CD14-positive monocyte (primary cell): ENCODE data around the gene TOR1B. TPM values are rescaled to one million over a fixed set of nuclear protein-coding genes. Genes with fewer than 3 reads are reported as not detected.

Source experiments
- DNase-seq, 3 donors: peaks; one replicate each; pipeline ENCODE4 v3.0.0-alpha.2; 2011 to 2022
- H2AFZ ChIP-seq: 2 replicates; pipeline ENCODE4 v1.6.0; 2012; ENCODE audit warnings: mild to moderate bottlenecking, low read depth, low read length, inconsistent platforms; ENCODE audit not compliant: insufficient read depth, poor library complexity, severe bottlenecking
- H3K27ac ChIP-seq, 2 donors: 1 replicate in 1 of 2; 2 replicates in 1 of 2; pipeline ENCODE4 v1.5.1; 2012 to 2013; ENCODE audit warnings: low read length in 2 of 2, control low read depth in 1 of 2, inconsistent platforms in 1 of 2, low read depth in 1 of 2, mild to moderate bottlenecking in 1 of 2
- H3K27me3 ChIP-seq, 2 donors: one replicate each; pipeline versions ENCODE4 v1.6.0 to v1.6.1; 2011 to 2013; ENCODE audit warnings: low read length in 2 of 2; ENCODE audit not compliant: control insufficient read depth in 2 of 2, insufficient read depth in 2 of 2
- H3K36me3 ChIP-seq, 2 donors: replicated peaks in 1 of 2; 1 replicate in 1 of 2; 2 replicates in 1 of 2; pipeline versions ENCODE4 v1.5.1 to v1.6.1; 2012 to 2013; ENCODE audit warnings: low read length in 2 of 2, control low read depth in 1 of 2, inconsistent platforms in 1 of 2, mild to moderate bottlenecking in 1 of 2; ENCODE audit not compliant: insufficient read depth in 2 of 2, control insufficient read depth in 1 of 2
- H3K4me1 ChIP-seq, 2 donors: 1 replicate in 1 of 2; 2 replicates in 1 of 2; pipeline versions ENCODE4 v1.5.1 to v1.6.1; 2012 to 2013; ENCODE audit warnings: low read length in 2 of 2, control low read depth in 1 of 2, inconsistent platforms in 1 of 2, mild to moderate bottlenecking in 1 of 2, moderate library complexity in 1 of 2; ENCODE audit not compliant: insufficient read depth in 2 of 2, control insufficient read depth in 1 of 2
- H3K4me2 ChIP-seq: replicated peaks from 2 replicates; pipeline ENCODE3; 2012; ENCODE audit warnings: low read length, moderate library complexity, mild to moderate bottlenecking; ENCODE audit not compliant: poor library complexity, severe bottlenecking; ENCODE audit errors: extremely low read depth
- H3K4me3 ChIP-seq, 3 experiments: fragments of 200-600 bp in 1 of 3; sonication (generic) in 1 of 3; replicated peaks in 1 of 3; 1 replicate in 2 of 3; 2 replicates in 1 of 3; pipeline ENCODE4 v1.5.1; 2011 to 2013; ENCODE audit warnings: low read length in 3 of 3, mild to moderate bottlenecking in 3 of 3, control low read depth in 2 of 3, low read depth in 2 of 3, inconsistent platforms in 1 of 3, moderate library complexity in 1 of 3
- H3K79me2 ChIP-seq: 2 replicates; pipeline ENCODE4 v1.6.0; 2012; ENCODE audit warnings: mild to moderate bottlenecking, control low read depth, inconsistent platforms, low read length, moderate library complexity; ENCODE audit not compliant: insufficient read depth
- H3K9ac ChIP-seq: 2 replicates; pipeline ENCODE4 v1.6.0; 2017; ENCODE audit warnings: low read length, mild to moderate bottlenecking; ENCODE audit not compliant: insufficient read depth, poor library complexity, severe bottlenecking
- H3K9me3 ChIP-seq, 2 donors: replicated peaks in 1 of 2; 1 replicate in 1 of 2; 2 replicates in 1 of 2; pipeline versions ENCODE4 v1.5.1 to v1.6.1; 2012 to 2013; ENCODE audit warnings: low read length in 2 of 2, control low read depth in 1 of 2; ENCODE audit not compliant: control insufficient read depth in 1 of 2, insufficient read depth in 1 of 2
- H4K20me1 ChIP-seq: 2 replicates; pipeline ENCODE4 v1.6.0; 2012; ENCODE audit warnings: mild to moderate bottlenecking, low read length, control low read depth, moderate library complexity; ENCODE audit not compliant: insufficient read depth
- H3K27ac Mint-ChIP-seq, 7 donors: one replicate each; pipeline ENCODE4 v1.8.0; 2020; ENCODE audit warnings: mild to moderate bottlenecking in 7 of 7, mixed read lengths in 7 of 7, moderate library complexity in 6 of 7, inconsistent platforms in 2 of 7
- H3K27me3 Mint-ChIP-seq, 3 donors: one replicate each; pipeline ENCODE4 v1.8.0; 2021 to 2022; ENCODE audit warnings: low read depth in 3 of 3, mild to moderate bottlenecking in 3 of 3, mixed read lengths in 3 of 3, moderate library complexity in 3 of 3, inconsistent platforms in 1 of 3
- H3K36me3 Mint-ChIP-seq, 2 donors: one replicate each; pipeline ENCODE4 v1.8.0; 2020; ENCODE audit warnings: mixed read lengths in 2 of 2, inconsistent platforms in 1 of 2, mild to moderate bottlenecking in 1 of 2
- H3K4me1 Mint-ChIP-seq: one replicate; pipeline ENCODE4 v1.8.0; 2020; ENCODE audit warnings: mild to moderate bottlenecking, mixed read lengths
- H3K4me3 Mint-ChIP-seq, 2 donors: one replicate each; pipeline ENCODE4 v1.8.0; 2020; ENCODE audit warnings: mild to moderate bottlenecking in 2 of 2, mixed read lengths in 2 of 2, moderate library complexity in 1 of 2
- H3K9me3 Mint-ChIP-seq, 7 donors: one replicate each; pipeline ENCODE4 v1.8.0; 2020 to 2022; ENCODE audit warnings: mixed read lengths in 7 of 7, mild to moderate bottlenecking in 6 of 7, moderate library complexity in 6 of 7, inconsistent platforms in 2 of 7
- WGBS: methylation state at CpG from one replicate; pipeline ENCODE4 v1.1.5; 2013; ENCODE audit warnings: missing lambda C conversion rate; ENCODE audit not compliant: insufficient coverage; 5-methylcytosine and 5-hydroxymethylcytosine counted together
- intact Hi-C, 2 donors: fragments of 100-400 bp; cut with micrococcal nuclease; formaldehyde crosslinking; loops; one replicate each; pipeline versions ENCODE4 v1.15.0 to v1.15.1; 2023
- polyA plus RNA-seq, 3 donors: library from polyadenylated mRNA; depleted of rRNA in 1 of 3; unstranded in 2 of 3; stranded (reverse) in 1 of 3; fragments of 300-500 nt in 2 of 3; fragments of >200 nt in 1 of 3; fragmentation: Illumina TruSeq in 2 of 3; gene quantifications; 1 replicate in 2 of 3; 2 replicates in 1 of 3; pipeline ENCODE4 v1.2.3, GENCODE V29; 2012 to 2021
- TF ChIP-seq, protein P1 (sequence below): fragments of 200-600 bp; IDR thresholded peaks from one replicate; pipeline ENCODE4 v1.8.0; 2022; ENCODE audit warnings: antibody characterized with exemption, mild to moderate bottlenecking

Gene TOR1B
- polyA plus RNA-seq, 3 donors: 15.8 to 22.5 (median 18.0) TPM

DNA sequence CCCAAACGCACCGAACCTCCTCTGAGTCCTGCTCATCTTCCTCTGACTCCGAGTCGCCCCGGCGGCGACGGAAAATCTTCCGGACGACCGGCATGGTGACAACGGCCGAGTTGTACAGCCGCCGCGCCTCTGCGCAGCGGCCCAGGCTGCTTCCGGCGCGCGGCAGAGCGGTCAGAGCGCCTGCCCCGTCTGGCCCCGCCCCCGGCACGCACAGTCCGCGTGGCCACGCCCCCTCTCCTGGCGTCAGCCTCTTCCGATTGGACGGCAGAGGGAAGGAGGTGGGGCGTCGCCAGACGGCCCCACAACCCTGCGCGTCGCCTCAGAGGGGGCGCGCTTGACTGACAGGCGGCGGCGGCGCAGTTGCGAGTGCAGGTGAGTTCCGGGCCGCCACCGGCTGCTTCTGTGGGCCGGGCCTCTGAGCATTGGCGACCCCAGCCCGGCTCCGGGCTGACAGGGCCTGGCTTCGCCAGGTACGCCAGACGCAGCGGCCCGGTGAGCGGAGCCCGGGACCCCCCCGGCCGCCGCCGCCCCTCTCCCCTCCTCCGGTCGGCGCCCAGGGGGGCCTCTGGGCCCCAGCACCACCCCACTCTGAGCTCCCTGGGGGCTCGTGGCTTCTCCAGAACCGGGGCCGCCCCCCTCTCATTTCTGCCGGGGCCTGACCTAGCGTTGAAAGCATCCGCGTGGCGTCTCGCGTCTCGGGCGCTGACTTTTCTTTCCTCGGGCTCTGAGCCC is 32.3 kb downstream of the TOR1B start, which contains the start of the genes C9orf78 and USP20:
TSS of gene C9orf78 (minus strand) at position 148 of the 732 bp plus-strand sequence. CDS start at position 94, 54 bp downstream.
TSS of gene USP20 (plus strand) at position 331 of the 732 bp plus-strand sequence. CDS start 17,098 bp downstream, outside the sequence.
- H3K36me3 Mint-ChIP-seq: peaks cover 27 to 41% of the 10 kb centered on the region in 2 donors
- H3K4me3 Mint-ChIP-seq: peak within 1 kb of the TSS; percentile 97 to 98

DNA sequence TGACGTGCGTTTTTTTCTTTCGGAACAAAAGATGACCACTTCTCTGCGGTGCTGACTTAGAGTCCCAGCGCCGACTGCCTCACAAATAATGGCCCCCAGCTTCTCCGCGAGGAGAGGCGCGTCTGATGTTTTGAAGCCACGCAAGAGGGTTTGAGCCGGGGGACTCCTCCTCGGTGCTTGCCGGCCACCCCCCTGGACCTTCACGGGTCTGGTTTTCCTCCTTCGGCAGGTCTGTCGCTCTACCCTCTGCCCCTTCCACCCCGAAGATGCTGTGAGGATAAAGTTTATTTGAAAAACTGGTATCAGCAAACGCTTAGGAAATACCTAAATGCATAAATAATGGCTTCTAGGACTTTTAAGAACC is 32.9 kb downstream of the TOR1B start:
- peak in 1 of 3 donors; percentile 19 for DNase-seq
- Histone ChIP-seq H3K9me3 (no peaks in the 10 kb centered on the region), H3K79me2 (peaks cover 50% of the 10 kb centered on the region), H4K20me1 (peaks cover 19% of the 10 kb centered on the region), H3K27ac (peak overlapping the region in 1 of 2 donors; percentile 94), H3K4me2 (peak overlapping the region; percentile 97), H2AFZ (peak overlapping the region; percentile 84), H3K36me3 (peaks cover 22 to 28% of the 10 kb centered on the region in 2 donors), H3K27me3 (no peaks in the 10 kb centered on the region), H3K4me1 (peaks cover 20 to 26% of the 10 kb centered on the region in 2 donors), H3K4me3 (peak overlapping the region; percentile 54 to 88 (median 87)), H3K9ac (peak overlapping the region; percentile 91)
- intact Hi-C loops: loop anchor here in 1 of 2 donors (5.0 kb wide), 1 partner anchor 34 kb away; the partner anchor contains the start of gene TOR1B
- TF ChIP-seq, protein P1, sequence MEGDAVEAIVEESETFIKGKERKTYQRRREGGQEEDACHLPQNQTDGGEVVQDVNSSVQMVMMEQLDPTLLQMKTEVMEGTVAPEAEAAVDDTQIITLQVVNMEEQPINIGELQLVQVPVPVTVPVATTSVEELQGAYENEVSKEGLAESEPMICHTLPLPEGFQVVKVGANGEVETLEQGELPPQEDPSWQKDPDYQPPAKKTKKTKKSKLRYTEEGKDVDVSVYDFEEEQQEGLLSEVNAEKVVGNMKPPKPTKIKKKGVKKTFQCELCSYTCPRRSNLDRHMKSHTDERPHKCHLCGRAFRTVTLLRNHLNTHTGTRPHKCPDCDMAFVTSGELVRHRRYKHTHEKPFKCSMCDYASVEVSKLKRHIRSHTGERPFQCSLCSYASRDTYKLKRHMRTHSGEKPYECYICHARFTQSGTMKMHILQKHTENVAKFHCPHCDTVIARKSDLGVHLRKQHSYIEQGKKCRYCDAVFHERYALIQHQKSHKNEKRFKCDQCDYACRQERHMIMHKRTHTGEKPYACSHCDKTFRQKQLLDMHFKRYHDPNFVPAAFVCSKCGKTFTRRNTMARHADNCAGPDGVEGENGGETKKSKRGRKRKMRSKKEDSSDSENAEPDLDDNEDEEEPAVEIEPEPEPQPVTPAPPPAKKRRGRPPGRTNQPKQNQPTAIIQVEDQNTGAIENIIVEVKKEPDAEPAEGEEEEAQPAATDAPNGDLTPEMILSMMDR: no peak
- H3K36me3 Mint-ChIP-seq: peaks cover 23 to 35% of the 10 kb centered on the region in 2 donors
- H3K9me3 Mint-ChIP-seq: no peaks in the 10 kb centered on the region
- 0% methylated on average over 14 of the region's 19 CpGs for WGBS
- peak overlapping the region; percentile 92 to 94 for H3K4me3 Mint-ChIP-seq
- peak overlapping the region; percentile 74 to 95 (median 89) for H3K27ac Mint-ChIP-seq
- H3K27me3 Mint-ChIP-seq: peaks cover 0 to 3% (median 1%) of the 10 kb centered on the region in 3 donors
- peaks cover 32% of the 10 kb centered on the region for H3K4me1 Mint-ChIP-seq

More for the DNA sequence above, 32.3 kb downstream of the TOR1B start, which contains the start of the genes C9orf78 and USP20:
- H3K4me2 ChIP-seq: peak within 1 kb of the TSS; percentile 97
- intact Hi-C loops: loop anchor here in 1 of 2 donors (5.0 kb wide), 1 partner anchor 33 kb away; the partner anchor contains the start of gene TOR1B
- H3K36me3 ChIP-seq: peaks cover 27 to 34% of the 10 kb centered on the region in 2 donors
- peaks cover 20 to 26% of the 10 kb centered on the region in 2 donors for H3K4me1 ChIP-seq
- H3K27me3 ChIP-seq: no peaks in the 10 kb centered on the region
- Mint-ChIP-seq H3K27ac (peak within 1 kb of the TSS; percentile 95 to 98 (median 97)), H3K27me3 (peaks cover 0 to 3% (median 1%) of the 10 kb centered on the region in 3 donors), H3K4me1 (peaks cover 32% of the 10 kb centered on the region), H3K9me3 (no peaks in the 10 kb centered on the region)
- peak within 1 kb of the TSS; percentile 54 to 88 (median 87) for H3K4me3 ChIP-seq
- peaks cover 19% of the 10 kb centered on the region for H4K20me1 ChIP-seq
- WGBS: under 1% methylated on average over 81 of the region's 81 CpGs
- TF ChIP-seq, protein P1: no peak
- H2AFZ ChIP-seq: peak within 1 kb of the TSS; percentile 84
- DNase-seq: peak; percentile 93 to 95 (median 95)
- peaks cover 50% of the 10 kb centered on the region for H3K79me2 ChIP-seq
- H3K9ac ChIP-seq: peak within 1 kb of the TSS; percentile 91
- no peaks in the 10 kb centered on the region for H3K9me3 ChIP-seq
- H3K27ac ChIP-seq: peak within 1 kb of the TSS; percentile 87 to 94
